T-cell (primary cell): ENCODE results near the gene DSCAML1. TPM values are rescaled to one million over a fixed set of nuclear protein-coding genes. Genes with fewer than 3 reads are reported as not detected.
A peak's percentile ranks its signal among the peaks of the same experiment; 100 is the strongest.
"Not testable (repeated sequence)": the region's sequence is repeated elsewhere in the genome, so short reads cannot be mapped to it uniquely, and the experiment has no call there.

Source experiments
- ATAC-seq, 4 experiments: fragments of 200-7000 bp in 3 of 4; fragments of 150-1000 bp in 1 of 4; cut with Tn5 transposase; replicated peaks in 1 of 4; 1 replicate in 3 of 4; 2 replicates in 1 of 4; pipeline ENCODE4 v1.10.0; 2021; ENCODE audit warnings: moderate library complexity in 3 of 4, mild to moderate bottlenecking in 2 of 4, moderate number of reproducible peaks in 1 of 4
- CTCF ChIA-PET, 2 donors: fragments of 300-600 bp; sonication (Branson Sonifier 250); formaldehyde crosslinking; loops; one replicate each; lab custom pipeline; 2022; ENCODE audit warnings: antibody characterized with exemption in 2 of 2; lab: Charles Lee
- POLR2A ChIA-PET, 2 donors: fragments of 300-600 bp; sonication (Branson Sonifier 250); formaldehyde crosslinking; loops; one replicate each; lab custom pipeline; 2022; ENCODE audit warnings: antibody characterized with exemption in 2 of 2; lab: Charles Lee
- DNase-seq, 35 experiments: peaks; one replicate each; pipeline versions ENCODE4 v3.0.0 to v3.0.0-alpha.2; 2013 to 2023
- H3K27ac ChIP-seq: one replicate; pipeline ENCODE4 v1.5.1; 2013; ENCODE audit warnings: low read length
- H3K27me3 ChIP-seq, 2 experiments: replicated peaks in 1 of 2; 1 replicate in 1 of 2; 2 replicates in 1 of 2; pipeline versions ENCODE4 v1.6.1 to v1.7.0; 2013; ENCODE audit warnings: low read length in 1 of 2, mixed read lengths in 1 of 2; ENCODE audit not compliant: control insufficient read depth in 2 of 2, insufficient read depth in 2 of 2; ENCODE audit errors: extremely low read depth in 1 of 2
- H3K36me3 ChIP-seq, 2 donors: 1 replicate in 1 of 2; 2 replicates in 1 of 2; pipeline versions ENCODE4 v1.6.1 to v1.7.0; 2013; ENCODE audit warnings: low read length in 1 of 2; ENCODE audit not compliant: control insufficient read depth in 2 of 2, insufficient read depth in 1 of 2; ENCODE audit errors: extremely low read depth in 1 of 2
- H3K4me1 ChIP-seq, 2 experiments: 1 replicate in 1 of 2; 2 replicates in 1 of 2; pipeline versions ENCODE4 v1.6.1 to v1.7.0; 2013; ENCODE audit warnings: low read length in 2 of 2, mixed read lengths in 1 of 2; ENCODE audit not compliant: insufficient read depth in 2 of 2, control insufficient read depth in 1 of 2; ENCODE audit errors: extremely low read depth in 1 of 2
- H3K4me3 ChIP-seq, 2 donors: 1 replicate in 1 of 2; 2 replicates in 1 of 2; pipeline versions ENCODE4 v1.5.1 to v1.7.0; 2013; ENCODE audit warnings: mild to moderate bottlenecking in 2 of 2, low read length in 1 of 2, moderate library complexity in 1 of 2; ENCODE audit not compliant: control insufficient read depth in 1 of 2; ENCODE audit errors: extremely low read depth in 1 of 2
- H3K9me3 ChIP-seq: 2 replicates; pipeline ENCODE4 v1.7.0; 2013
- H3K27ac Mint-ChIP-seq, 2 donors: one replicate each; pipeline ENCODE4 v1.8.0; 2020 to 2021; ENCODE audit warnings: mild to moderate bottlenecking in 2 of 2, mixed read lengths in 2 of 2
- H3K27me3 Mint-ChIP-seq, 2 donors: one replicate each; pipeline ENCODE4 v1.8.0; 2021 to 2022; ENCODE audit warnings: mixed read lengths in 2 of 2
- H3K36me3 Mint-ChIP-seq: one replicate; pipeline ENCODE4 v1.8.0; 2021; ENCODE audit warnings: mixed read lengths
- H3K4me1 Mint-ChIP-seq, 3 donors: one replicate each; pipeline ENCODE4 v1.8.0; 2020 to 2022; ENCODE audit warnings: mixed read lengths in 3 of 3, mild to moderate bottlenecking in 1 of 3
- H3K4me3 Mint-ChIP-seq, 3 donors: one replicate each; pipeline ENCODE4 v1.8.0; 2020 to 2022; ENCODE audit warnings: mild to moderate bottlenecking in 3 of 3, mixed read lengths in 3 of 3, moderate library complexity in 3 of 3
- H3K9me3 Mint-ChIP-seq, 3 donors: one replicate each; pipeline ENCODE4 v1.8.0; 2020 to 2022; ENCODE audit warnings: mixed read lengths in 3 of 3
- WGBS: methylation state at CpG from one replicate; pipeline ENCODE4 v1.1.5; 2013; ENCODE audit warnings: missing lambda C conversion rate; ENCODE audit not compliant: insufficient coverage; 5-methylcytosine and 5-hydroxymethylcytosine counted together
- total RNA-seq, 35 experiments: library from RNA in 6 of 35; stranded (reverse) in 6 of 35; fragments of 120-200 nt in 1 of 35; gene quantifications; one replicate each; pipeline versions ENCODE4 v1.2.1 to v1.2.4 and lab custom pipeline; 2013 to 2026

DSCAML1 gene
- total RNA-seq, 5 donors from 2014 or later (not counting 1 experiment from before 2014, with no cell fraction given), result 0.15 to 2.4 (median 0.96) TPM

GRCh38 chr11:117457031-117457785 lies 339.8 kb downstream of the DSCAML1 start:
- Mint-ChIP-seq H3K36me3 (no peaks in the 10 kb centered on the region), H3K4me3 (no peak overlapping the region), H3K4me1 (no peaks in the 10 kb centered on the region), H3K27me3 (peaks cover 9 to 21% of the 10 kb centered on the region in 2 donors), H3K27ac (no peak overlapping the region), H3K9me3 (peaks cover 9 to 10% (median 10%) of the 10 kb centered on the region in 3 donors)
- Histone ChIP-seq H3K36me3 (no peaks in the 10 kb centered on the region), H3K9me3 (no peaks in the 10 kb centered on the region), H3K4me1 (no peaks in the 10 kb centered on the region), H3K4me3 (no peak overlapping the region), H3K27ac (no peak overlapping the region), H3K27me3 (peaks cover 0 to 18% of the 10 kb centered on the region in 2 experiments)
- ATAC-seq (no peak), DNase-seq (no peak)
- CTCF ChIA-PET, result no interaction called here
- POLR2A ChIA-PET, result no interaction called here
- WGBS, result 94% methylated on average over 5 of the region's 15 CpGs

GRCh38 chr11:117456721-117457029 lies 340.3 kb downstream of the DSCAML1 start:
- CTCF ChIA-PET, DNase-seq: not testable (repeated sequence)

GRCh38 chr11:117456027-117456720 lies 340.8 kb downstream of the DSCAML1 start:
- Mint-ChIP-seq H3K9me3 (peaks cover 9 to 10% (median 10%) of the 10 kb centered on the region in 3 donors), H3K36me3 (no peaks in the 10 kb centered on the region), H3K27ac (no peak overlapping the region), H3K4me1 (no peaks in the 10 kb centered on the region), H3K27me3 (peaks cover 9 to 21% of the 10 kb centered on the region in 2 donors), H3K4me3 (no peak overlapping the region)
- Histone ChIP-seq H3K9me3 (no peaks in the 10 kb centered on the region), H3K27me3 (peaks cover 0 to 16% of the 10 kb centered on the region in 2 experiments), H3K4me3 (no peak overlapping the region), H3K36me3 (no peaks in the 10 kb centered on the region), H3K27ac (no peak overlapping the region), H3K4me1 (no peaks in the 10 kb centered on the region)
- DNase-seq (no peak), ATAC-seq (peak in 1 of 4 experiments; percentile 35)
- POLR2A ChIA-PET, result no interaction called here
- no CpG with 5 or more reads among the region's 7 CpGs for WGBS
- CTCF ChIA-PET, result no interaction called here

More at GRCh38 chr11:117456721-117457029, 340.3 kb downstream of the DSCAML1 start:
- H3K36me3 Mint-ChIP-seq, ATAC-seq, H3K4me3 Mint-ChIP-seq, H3K9me3 ChIP-seq, H3K4me3 ChIP-seq, H3K27ac Mint-ChIP-seq, H3K27ac ChIP-seq, H3K4me1 ChIP-seq, H3K36me3 ChIP-seq, H3K4me1 Mint-ChIP-seq, POLR2A ChIA-PET: not testable (repeated sequence)
- WGBS, result 77% methylated on average over 4 of the region's 8 CpGs
- H3K27me3 ChIP-seq, result peaks cover 0 to 16% of the 10 kb centered on the region in 2 experiments
- peaks cover 9 to 10% (median 10%) of the 10 kb centered on the region in 3 donors for H3K9me3 Mint-ChIP-seq
- H3K27me3 Mint-ChIP-seq, result peaks cover 9 to 21% of the 10 kb centered on the region in 2 donors

- peaks cover 9 to 10% (median 10%) of the 10 kb centered on the region in 3 donors for H3K9me3 Mint-ChIP-seq
- H3K36me3 Mint-ChIP-seq, result no peaks in the 10 kb centered on the region
- CTCF ChIA-PET, result no interaction called here
- DNase-seq (no peak), ATAC-seq (no peak)
- Histone ChIP-seq H3K4me1 (no peaks in the 10 kb centered on the region), H3K9me3 (no peaks in the 10 kb centered on the region), H3K27me3 (peaks cover 0 to 19% of the 10 kb centered on the region in 2 experiments), H3K36me3 (no peaks in the 10 kb centered on the region), H3K27ac (no peak overlapping the region), H3K4me3 (no peak overlapping the region)
- WGBS, result no CpG with 5 or more reads among the region's 1 CpG
- no peak overlapping the region for H3K27ac Mint-ChIP-seq
- POLR2A ChIA-PET, result no interaction called here
- no peak overlapping the region for H3K4me3 Mint-ChIP-seq
- H3K4me1 Mint-ChIP-seq, result no peaks in the 10 kb centered on the region
- peaks cover 4 to 15% of the 10 kb centered on the region in 2 donors for H3K27me3 Mint-ChIP-seq
These were observed 342.5 kb downstream of the DSCAML1 start for GRCh38 chr11:117454564-117454917.

GRCh38 chr11:117453886-117454563 lies 343.0 kb downstream of the DSCAML1 start:
- CTCF ChIA-PET, result no interaction called here
- no peaks in the 10 kb centered on the region for H3K36me3 Mint-ChIP-seq
- Histone ChIP-seq H3K4me3 (no peak overlapping the region), H3K9me3 (no peaks in the 10 kb centered on the region), H3K4me1 (no peaks in the 10 kb centered on the region), H3K36me3 (no peaks in the 10 kb centered on the region), H3K27me3 (peaks cover 0 to 16% of the 10 kb centered on the region in 2 experiments), H3K27ac (no peak overlapping the region)
- no peak overlapping the region for H3K4me3 Mint-ChIP-seq
- DNase-seq, result no peak
- POLR2A ChIA-PET, result no interaction called here
- H3K27me3 Mint-ChIP-seq, result peaks cover 4 to 11% of the 10 kb centered on the region in 2 donors
- ATAC-seq, result no peak
- peaks cover 9 to 10% (median 10%) of the 10 kb centered on the region in 3 donors for H3K9me3 Mint-ChIP-seq
- no peaks in the 10 kb centered on the region for H3K4me1 Mint-ChIP-seq
- no CpG with 5 or more reads among the region's 6 CpGs for WGBS
- H3K27ac Mint-ChIP-seq, result no peak overlapping the region

GRCh38 chr11:117449111-117449693 lies 347.8 kb downstream of the DSCAML1 start:
- peaks cover 0 to 20% of the 10 kb centered on the region in 2 experiments for H3K27me3 ChIP-seq
- 95% methylated on average over 6 of the region's 9 CpGs for WGBS
- H3K4me1 ChIP-seq, result no peaks in the 10 kb centered on the region
- no peak for ATAC-seq
- no peaks in the 10 kb centered on the region for H3K36me3 Mint-ChIP-seq
- H3K4me3 Mint-ChIP-seq, result no peak overlapping the region
- H3K36me3 ChIP-seq, result no peaks in the 10 kb centered on the region
- H3K27ac ChIP-seq, result no peak overlapping the region
- POLR2A ChIA-PET, result no interaction called here
- no peak for DNase-seq
- CTCF ChIA-PET, result no interaction called here
- H3K9me3 Mint-ChIP-seq, result peaks cover 5 to 8% (median 6%) of the 10 kb centered on the region in 3 donors
- no peaks in the 10 kb centered on the region for H3K4me1 Mint-ChIP-seq
- no peak overlapping the region for H3K4me3 ChIP-seq
- peaks cover 5 to 11% of the 10 kb centered on the region in 2 donors for H3K27me3 Mint-ChIP-seq
- no peaks in the 10 kb centered on the region for H3K9me3 ChIP-seq
- H3K27ac Mint-ChIP-seq, result no peak overlapping the region
